Suprapubic skin (tissue), 3 donors: ENCODE results near the gene PDE3A.

Experiments used
- CTCF ChIP-seq, 2 donors: fragments of 200-600 bp in 1 of 2; fragments of 450-650 bp in 1 of 2; sonication (generic) in 1 of 2; IDR thresholded peaks; one replicate each; pipeline ENCODE4 v1.5.1; 2016 to 2019; ENCODE audit warnings: antibody characterized with exemption in 2 of 2, mild to moderate bottlenecking in 1 of 2, moderate library complexity in 1 of 2
- POLR2A ChIP-seq, 2 donors: fragments of 450-650 bp; IDR thresholded peaks; one replicate each; pipeline ENCODE4 v1.6.1; 2017; ENCODE audit warnings: antibody characterized with exemption in 2 of 2, mild to moderate bottlenecking in 2 of 2, moderate library complexity in 2 of 2

DNA sequence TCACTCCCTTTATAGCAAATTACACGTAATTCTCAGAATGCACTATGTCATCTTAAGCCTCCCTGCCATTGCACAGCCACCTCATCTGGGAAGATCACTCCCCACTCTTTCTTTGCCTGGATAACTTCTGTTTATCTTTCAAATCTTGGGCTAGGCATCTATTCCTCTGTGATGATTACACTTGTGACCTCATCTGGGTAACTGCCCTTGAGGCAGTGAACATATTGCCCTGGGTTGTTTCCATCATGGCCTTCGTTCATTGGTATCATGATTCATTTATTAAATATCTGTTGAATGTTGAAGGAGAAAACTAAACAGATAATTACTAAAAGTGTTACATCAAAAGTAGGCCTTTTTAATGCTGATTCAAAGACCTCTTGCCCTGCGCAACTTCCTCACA lies 26.2 kb upstream of the PDE3A start:
- TF ChIP-seq CTCF (IDR thresholded peaks at IDR 0.05) = no peak
- TF ChIP-seq POLR2A (IDR thresholded peaks at IDR 0.05) = no peak
